ENCODE results near the gene PPM1M.
A peak's percentile ranks its signal among the peaks of the same experiment; 100 is the strongest.

The PPM1M gene

DNA sequence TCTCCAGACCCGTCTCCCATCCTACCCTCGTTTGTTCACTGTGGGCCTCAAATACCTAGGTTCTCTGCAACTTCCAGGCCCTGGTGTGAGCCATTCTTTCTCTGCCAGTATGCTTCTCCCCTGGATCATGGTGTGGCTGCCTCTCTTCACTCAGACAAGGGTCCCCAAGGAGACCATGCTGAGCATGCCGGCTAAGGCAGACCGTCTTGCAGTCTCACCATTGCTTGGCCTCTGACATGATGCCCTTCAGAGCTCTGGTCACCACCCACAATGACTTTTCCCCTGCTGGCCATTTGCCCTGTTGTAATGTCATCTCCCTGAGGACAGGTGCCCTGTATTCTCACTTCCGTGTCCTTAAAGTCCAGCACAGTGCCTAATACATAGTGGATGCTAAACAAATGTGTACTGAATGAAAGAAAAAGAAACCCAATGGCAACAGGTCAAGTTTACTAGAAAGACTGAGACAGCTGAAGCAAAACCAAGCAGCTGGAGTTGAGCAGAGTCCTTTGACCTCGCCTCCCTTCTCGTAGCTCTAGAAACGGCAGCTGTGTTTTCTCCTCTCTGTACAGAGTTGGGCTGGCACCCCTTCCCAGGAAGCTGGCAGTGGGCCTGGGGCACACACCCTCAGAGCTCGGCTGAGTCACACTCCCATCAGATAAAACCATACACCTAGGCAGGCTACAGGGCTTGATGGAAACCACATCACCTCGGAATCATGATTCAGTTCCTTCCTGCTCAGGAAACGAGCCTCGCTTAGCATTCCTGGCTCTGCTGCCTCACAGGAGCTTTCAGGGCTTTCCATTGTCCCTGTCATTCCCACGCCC, 28.8 kb upstream of the PPM1M start:
- peak; percentile 28 for DNase-seq

DNA sequence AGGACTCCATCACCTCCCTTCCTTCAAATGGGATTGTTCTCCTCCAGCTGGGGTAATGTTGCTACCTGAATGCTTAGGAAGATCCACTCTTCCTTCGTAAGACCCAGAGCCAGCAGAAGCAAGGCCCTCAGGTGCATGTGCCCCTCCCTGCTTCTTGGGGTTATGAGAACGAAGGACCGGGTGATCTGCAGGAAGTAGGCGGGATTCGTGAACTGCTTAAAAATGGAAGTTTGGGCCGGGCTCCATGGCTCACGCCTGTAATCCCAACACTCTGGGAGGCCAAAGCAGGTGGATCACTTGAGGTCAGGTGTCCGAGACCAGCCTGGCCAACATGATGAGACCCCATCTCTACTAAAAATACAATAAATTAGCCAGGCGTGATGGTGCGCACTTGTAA, 28.2 kb upstream of the PPM1M start:
- DNase-seq, result no peak

DNA sequence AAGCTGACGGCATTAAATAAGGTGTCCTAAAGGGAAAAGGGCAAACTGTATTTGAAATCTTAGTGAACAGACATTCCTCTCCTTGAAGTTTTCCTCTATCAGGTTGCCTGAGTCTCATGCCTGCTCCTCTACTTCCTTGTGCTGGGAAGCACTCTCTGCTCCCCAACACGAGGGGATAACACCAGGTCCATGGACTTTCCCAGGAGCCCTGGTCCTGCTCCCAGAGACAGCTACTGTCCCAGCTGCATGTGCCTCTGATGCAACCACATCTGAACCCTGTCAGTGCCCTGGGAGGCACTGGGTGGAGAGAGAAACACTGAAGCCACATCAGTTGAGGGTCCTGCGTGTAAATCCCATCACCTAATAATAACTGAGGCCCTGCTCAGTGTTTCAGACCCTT, 27.5 kb upstream of the PPM1M start:
- no peak for DNase-seq

DNA sequence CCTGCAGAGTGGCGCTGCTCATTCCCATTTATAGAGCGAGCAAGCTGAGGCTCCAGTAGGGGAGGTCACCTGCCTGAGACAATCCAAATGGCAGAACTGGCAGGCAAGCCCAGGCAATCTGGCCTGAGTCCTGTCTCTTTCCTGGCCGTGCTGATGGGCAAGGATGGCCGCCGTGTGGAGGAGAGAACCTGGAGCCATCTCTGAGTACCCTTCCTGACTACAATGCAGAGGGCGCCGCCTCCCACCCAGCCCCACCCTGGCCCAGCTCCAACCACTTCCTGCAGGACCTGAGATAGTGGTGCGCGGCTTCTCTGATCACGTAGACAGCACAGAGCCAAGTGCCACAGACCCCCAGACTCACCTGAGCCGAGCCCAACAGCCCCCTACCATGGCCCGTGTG, 27.1 kb upstream of the PPM1M start:
- no peak for DNase-seq

- DNase-seq, result no peak
Measured at GRCh38 chr3:52218937-52219650, 26.5 kb upstream of the PPM1M start.

DNA sequence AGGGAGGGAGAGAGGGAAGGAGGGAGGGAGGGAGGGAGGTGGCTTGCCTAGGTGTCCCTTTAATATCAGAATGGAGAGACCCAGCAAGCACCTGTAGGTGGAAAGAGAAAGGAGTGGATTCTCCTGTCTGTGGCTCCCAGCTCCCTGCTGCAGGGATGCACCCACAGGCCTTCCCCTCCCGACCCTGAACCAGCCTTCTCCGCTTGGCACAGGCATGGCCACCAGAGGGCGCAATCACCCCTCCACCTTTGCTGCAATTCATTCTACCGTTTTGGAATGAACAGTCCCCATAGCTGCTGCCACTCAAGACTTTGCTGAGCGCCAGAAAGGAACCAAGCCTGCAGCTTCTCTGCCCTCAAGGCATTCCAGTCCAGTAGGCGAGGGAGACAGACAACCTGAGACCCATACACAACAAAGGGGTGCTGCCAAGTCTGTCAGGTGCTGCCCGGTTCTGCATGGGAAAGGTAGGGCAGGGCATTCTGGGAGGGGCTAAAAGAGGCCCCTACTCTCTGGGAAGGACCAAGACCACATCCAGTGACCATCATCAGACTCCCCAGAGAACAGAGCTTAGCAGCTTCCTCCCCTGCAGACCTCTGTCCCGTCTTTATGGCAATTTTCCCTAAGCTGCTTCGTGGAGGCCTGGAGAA, 25.1 kb upstream of the PPM1M start:
- DNase-seq, result peak; percentile 39

DNA sequence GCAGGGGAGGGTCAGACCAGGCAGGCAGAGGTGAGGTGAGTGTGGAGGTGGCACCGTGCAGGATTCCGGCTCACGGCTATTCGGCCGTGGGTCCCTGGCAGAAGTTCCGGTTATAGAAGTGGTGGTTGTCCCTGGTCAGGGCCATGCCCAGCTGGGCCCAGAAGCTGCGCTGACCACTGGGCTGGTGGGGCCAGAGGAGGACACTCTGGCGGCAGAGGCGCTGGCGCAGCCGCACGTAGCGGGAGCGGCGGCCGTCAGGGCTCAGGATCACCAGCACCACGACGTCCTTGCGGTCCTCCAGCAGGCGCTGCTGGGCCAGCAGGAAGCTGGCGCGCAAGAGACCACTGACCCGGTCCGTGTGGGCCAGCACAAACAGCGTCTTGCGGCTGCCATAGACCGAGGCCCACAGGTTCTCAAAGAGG, 24.4 kb upstream of the PPM1M start:
- no peak for DNase-seq

DNA sequence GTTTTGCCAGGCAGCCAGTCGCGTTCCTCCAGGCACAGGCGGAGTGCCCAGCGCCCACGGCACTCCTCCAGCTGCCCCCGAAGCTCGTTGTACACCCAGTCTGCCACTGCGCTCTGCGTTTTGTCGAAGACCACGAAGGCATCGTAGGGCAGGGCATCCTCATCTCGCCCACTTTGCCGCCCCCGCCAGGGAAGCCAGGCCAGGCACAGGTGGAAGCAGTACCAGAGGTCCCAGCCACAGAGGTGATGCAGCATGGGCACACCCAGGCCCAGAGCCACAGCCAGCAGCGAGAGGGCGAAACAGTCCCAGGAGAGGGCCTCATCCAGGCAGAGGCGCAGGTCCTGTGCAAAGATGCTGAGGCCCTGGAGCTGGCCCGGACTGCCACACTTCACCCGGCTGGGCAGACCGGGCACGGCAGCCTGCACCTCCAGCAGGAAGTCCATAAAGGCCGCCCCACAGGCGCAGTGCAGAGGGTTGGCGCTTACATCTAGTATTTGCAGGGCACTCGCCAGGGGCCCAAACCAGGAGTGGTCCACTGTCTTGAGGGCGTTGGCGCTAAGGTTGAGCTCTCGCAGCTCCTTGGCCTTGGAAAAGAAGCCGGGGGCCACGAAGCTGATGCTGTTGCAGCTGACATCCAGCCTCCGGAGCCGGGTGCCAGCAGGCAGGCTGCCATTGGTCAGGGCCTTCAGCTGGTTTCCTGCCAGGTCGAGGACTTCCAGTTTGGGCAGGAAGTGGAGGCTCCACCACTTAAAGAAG, 23.8 kb upstream of the PPM1M start:
- no peak for DNase-seq

DNA sequence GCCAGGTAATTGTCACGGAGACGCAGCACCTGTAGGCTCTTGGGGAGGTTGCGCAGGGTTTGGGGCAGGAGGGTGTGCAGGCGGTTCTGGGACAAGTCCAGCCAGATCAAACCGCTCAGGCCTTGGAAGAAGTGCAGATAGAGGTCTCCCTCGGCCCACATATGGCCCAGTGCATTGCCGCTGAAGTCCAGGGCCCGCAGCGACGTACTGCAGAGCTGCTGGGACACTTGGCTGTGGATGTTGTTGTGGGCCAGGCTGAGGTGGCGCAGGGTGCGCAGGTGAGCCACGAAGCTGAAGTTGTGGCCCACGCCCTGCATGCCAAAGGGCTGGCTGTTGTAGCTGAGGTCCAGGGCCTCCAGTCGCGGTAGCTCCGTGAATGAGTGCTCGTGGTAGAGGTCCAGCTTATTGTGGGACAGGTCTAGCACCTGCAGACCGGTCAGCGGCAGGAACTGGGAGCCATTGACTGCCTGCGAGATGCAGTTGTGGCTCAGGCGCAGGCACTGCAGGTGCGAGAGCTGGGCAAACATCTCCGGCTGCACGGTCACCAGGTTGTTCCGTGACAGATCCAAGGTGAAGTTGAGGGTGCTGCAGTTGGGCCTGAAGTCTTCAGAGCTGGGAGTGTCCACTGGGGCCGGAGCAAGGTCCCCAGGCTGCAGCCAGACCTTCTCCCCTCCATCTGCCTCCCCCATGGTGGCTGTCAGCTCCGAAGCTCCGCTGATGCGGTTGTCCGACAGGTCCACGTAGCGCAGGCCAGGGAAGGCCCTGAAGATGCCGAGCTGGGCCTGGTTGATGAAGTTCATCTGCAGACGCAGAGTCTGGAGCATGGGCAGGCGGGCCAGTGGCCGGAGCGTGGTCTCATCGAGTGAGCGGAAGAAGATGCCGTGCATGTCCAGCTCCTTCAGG, 23.0 kb upstream of the PPM1M start:
- no peak for DNase-seq

DNA sequence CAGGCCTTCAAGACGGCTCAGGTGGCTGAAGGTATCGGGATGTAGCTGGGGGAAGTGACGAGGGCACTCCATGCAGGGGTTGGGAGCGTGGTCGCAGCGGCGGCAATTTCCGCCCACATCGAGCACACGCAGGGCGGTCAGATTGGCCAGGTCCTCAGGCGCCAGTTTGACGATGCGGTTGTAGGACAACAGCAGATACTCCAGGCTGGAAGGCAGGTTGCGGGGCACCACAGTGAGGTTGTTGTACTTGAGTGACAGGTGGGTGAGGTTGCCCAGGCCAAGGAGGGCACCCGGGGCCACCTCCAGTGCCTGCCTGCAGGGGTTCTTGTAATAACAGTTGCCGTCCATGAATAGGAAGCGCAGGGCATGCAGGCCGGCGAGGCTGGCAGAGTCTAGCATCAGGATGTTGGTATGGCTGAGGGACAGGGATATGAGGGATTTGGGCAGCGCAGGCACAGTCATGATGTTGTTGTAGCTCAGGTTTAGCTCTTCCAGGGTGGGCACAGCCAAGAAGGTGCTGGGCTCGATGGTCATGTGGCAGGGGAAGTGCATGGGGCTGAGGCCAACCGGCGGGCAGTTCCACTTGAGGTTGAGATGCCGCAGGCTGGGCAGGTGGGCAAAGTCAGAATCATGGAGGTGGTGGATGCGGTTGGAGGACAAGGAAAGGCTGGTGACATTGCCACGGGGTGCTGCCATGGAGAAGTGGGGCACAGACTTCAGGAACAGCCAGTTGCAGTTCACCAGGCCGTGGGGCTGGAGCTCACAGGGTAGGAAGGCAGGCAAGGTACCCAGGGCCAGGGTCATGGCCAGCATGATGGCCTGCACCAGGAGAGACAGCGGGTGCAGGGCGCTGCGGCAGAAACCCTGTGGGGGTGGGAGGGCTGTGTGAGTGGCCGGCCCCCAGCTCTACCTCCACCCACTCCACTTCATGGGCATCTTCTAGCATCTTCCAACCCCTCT, 21.8 kb upstream of the PPM1M start:
- DNase-seq, result no peak

DNA sequence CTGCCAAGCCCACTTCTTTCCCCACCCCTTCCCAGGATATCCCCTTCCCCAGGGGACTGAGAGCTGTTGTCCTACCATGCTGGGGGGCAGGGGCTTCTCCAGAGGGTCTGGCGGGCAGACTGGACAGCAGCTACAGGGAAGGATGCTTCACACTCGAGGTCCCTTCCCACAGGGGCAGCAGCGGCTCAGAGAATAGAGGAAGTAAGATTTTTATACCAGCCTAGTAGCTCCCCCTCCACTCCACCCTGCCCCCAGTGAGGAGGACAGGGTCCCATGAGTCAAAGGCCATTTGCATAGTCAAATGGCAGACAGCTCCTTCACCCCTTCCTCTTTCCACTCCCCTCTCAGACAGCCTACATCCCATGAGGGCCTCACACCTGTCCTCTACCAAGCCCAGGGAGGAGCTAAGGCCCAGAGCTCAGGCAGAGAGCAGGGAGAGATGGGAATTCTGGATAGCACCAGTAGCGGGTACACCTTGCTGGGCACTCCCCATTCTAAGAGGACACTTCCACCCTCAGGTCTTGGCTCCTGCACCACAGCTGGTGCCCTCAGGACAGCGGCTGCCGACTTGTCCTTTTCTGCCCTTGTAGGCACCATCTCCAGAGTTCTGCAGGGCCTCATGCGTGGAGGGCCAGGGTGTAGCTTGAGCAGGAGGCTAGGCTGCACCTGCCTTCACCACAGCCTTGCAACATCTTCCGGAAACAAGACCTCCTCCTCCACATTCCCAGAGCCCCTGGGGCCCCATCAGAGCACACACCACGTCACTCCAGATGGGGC, 19.9 kb upstream of the PPM1M start, which contains the start of gene TLR9:
TSS of gene TLR9 (minus strand) at position 194 of the 777 bp plus-strand sequence. CDS start at position 78, 116 bp downstream.
- no peak for DNase-seq

DNA sequence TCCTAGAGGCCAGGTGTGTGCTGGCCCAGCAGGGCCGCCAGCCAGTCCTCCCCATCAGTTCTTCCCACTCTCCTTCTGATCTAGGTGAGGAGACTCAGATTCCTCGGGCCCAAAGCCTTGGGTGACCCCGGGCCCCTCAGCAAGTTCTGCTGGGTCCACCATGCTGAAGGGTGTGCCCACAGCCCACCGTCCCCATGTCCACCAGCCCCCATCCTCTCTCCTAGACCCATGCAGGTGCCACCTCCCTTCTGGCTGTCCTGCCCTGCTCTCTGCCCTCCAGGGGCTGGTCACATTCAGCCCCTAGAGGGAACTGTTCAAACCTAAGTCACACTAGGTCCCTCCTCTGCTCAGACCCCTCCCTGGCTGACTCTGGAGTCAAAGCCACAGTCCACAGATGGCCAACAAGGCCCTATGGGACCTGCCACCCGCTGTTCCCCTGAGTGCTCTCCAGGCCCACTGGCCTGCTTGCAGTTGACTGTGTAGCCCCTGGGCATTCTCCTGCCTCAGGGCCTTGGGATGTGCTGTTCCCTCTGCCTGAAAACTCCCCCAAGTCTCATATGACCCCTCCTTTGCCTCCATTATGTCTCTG, 19.2 kb upstream of the PPM1M start:
- no peak for DNase-seq

DNA sequence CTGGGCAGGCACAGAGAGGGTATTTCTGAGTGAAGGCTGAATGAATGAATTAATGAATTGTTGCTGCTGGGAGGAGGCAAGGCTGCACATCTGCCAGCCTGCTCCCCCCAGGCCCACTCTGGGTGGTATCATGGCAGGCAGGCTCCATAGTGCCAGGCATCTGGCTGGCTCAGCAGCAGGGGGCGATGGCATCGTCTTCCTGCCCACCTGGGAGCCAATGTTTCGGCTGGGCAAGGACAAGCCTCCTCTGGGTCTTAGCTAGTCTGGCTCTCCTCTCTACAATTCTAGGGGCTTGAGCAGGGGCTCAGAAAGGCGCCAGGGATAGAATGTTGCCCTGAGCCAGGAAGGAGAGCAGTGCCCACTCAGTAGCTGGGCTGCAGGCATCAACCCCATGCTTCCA, 18.4 kb upstream of the PPM1M start:
- no peak for DNase-seq

GRCh38 chr3:52227766-52228165, 17.8 kb upstream of the PPM1M start:
- no peak for DNase-seq

GRCh38 chr3:52228266-52228665, 17.3 kb upstream of the PPM1M start:
- DNase-seq, result no peak

- DNase-seq, result no peak
Measured at GRCh38 chr3:52228751-52229291, 16.7 kb upstream of the PPM1M start.

DNA sequence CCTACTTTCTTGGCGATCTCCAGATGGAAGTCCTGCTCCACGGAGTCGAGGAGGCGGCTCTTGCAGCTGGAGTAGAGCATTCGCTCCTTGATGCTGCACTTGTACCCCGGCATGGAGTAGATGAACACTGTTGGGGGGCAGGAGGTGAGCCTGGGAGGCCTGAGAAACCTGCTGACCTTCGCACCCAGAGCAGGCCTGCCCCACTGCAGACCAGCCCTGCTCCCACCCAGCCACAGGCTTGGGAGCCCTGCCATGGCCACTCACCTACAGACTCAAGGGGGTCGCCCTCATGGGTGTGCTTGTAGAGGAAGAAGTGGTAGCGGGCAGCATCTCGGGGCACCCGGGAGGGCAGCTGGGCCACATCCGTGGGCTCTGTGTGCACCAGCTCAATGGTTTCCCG, 15.9 kb upstream of the PPM1M start:
- DNase-seq, result no peak

DNA sequence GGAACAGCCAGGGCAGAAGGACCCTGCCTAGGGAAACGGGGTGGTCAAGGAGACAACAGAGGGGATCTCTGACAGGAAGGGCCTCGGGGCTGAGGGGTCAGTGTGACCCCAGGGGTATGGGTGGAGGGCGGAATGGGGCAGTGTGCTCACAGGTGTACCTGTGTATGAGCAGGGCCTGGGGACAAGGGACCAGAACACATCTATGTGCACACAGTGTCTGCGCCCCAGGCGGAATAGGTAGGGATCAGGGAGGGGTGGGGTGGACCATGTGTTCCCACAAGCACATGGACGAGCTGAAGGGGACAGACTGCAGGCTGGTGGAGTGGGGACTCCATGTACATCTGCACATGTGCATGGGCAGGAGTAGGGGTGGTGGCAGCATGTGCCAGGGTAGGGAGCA, 15.1 kb upstream of the PPM1M start:
- DNase-seq, result no peak

- no peak for DNase-seq
Measured at GRCh38 chr3:52230889-52231499, 14.6 kb upstream of the PPM1M start.

All from DMS79 treated with DMSO at 0.1 percent for 48 hours (cell line).